ENCODE results near the gene MIOS. TPM values are rescaled to one million over a fixed set of nuclear protein-coding genes. Genes with fewer than 3 reads are reported as not detected.

MIOS gene
- total RNA-seq: 70.2 and 81.3 TPM in 2 replicates

DNA sequence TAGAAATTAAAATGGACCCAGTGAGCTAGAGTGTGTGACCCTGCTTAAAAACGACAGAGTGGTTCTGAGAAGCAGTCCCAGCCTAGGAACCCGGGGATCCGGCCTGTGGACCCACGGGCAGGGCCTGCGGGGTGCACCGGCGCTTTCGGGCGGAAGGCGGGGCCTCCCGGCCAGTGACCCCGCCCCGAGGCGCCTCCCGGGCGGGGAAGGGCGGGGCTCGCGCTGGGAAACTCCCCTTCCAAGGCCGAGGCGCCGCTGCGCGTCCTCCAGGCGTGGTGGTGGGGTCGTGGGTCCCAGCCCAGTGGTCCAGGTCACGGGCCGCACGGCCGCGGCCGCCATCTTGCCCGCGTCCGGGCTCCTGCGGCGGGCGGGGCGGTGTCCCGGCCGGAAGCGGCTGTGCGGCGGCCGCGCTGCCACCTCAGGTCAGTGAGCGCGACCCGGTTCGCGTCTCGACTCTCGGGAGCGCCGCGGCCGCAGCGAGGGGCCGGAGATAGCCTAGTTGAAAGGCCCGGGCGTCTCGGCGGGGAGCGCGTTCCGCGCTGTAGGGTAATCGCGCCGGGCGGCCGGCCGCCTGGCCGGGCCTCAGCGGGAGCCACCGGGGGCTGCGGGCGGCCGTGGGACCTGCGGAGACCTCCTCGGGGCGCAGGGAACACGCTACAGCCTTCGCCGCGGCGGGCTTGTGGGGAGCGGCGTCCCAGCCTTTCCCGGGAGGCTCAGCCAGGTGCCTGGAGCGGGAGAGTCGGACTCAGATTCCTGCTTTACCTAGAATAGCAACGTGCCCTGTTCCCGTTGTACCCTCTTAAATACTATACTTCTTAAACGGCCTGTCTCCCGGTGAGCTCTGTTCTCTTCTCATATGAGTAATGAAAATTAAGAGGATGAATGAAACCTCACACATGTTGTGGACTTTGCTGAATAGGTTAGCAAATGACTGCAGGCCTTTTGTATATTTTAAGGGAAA lies at the start of gene MIOS:
TSS of gene MIOS (plus strand) at position 234 of the 961 bp plus-strand sequence. CDS start 5,592 bp downstream, outside the sequence.
- Mint-ChIP-seq H3K9me3 (no peaks in the 10 kb centered on the region), H3K4me3 (peak within 1 kb of the TSS; percentile 85), H3K4me1 (peaks cover 35% of the 10 kb centered on the region), H3K36me3 (ENCODE audit: low read depth) (peaks cover 26% of the 10 kb centered on the region), H3K27ac (peak within 1 kb of the TSS; percentile 90), H3K27me3 (no peaks in the 10 kb centered on the region)
- POLR2A ChIA-PET: interaction anchor here (1.0 to 3.8 kb wide), 5 partner anchors 73 to 403 kb away, joined by 3 to 30 read pairs (median 7); partner anchors contain the start of genes C1GALT1 and UMAD1
- intact Hi-C loops (cut with micrococcal nuclease): loop anchor here (1.0 to 5.0 kb wide), 4 partner anchors 195 to 860 kb away; partner anchors contain the start of genes C1GALT1, GLCCI1 and ZNF12
- TF ChIP-seq, protein P1, sequence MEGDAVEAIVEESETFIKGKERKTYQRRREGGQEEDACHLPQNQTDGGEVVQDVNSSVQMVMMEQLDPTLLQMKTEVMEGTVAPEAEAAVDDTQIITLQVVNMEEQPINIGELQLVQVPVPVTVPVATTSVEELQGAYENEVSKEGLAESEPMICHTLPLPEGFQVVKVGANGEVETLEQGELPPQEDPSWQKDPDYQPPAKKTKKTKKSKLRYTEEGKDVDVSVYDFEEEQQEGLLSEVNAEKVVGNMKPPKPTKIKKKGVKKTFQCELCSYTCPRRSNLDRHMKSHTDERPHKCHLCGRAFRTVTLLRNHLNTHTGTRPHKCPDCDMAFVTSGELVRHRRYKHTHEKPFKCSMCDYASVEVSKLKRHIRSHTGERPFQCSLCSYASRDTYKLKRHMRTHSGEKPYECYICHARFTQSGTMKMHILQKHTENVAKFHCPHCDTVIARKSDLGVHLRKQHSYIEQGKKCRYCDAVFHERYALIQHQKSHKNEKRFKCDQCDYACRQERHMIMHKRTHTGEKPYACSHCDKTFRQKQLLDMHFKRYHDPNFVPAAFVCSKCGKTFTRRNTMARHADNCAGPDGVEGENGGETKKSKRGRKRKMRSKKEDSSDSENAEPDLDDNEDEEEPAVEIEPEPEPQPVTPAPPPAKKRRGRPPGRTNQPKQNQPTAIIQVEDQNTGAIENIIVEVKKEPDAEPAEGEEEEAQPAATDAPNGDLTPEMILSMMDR (IDR thresholded peaks at IDR 0.05): no peak
- DNase-seq (peak; percentile 85), ATAC-seq (ENCODE audit: low read depth) (peak; percentile 83)
- CTCF ChIA-PET: no interaction called here

DNA sequence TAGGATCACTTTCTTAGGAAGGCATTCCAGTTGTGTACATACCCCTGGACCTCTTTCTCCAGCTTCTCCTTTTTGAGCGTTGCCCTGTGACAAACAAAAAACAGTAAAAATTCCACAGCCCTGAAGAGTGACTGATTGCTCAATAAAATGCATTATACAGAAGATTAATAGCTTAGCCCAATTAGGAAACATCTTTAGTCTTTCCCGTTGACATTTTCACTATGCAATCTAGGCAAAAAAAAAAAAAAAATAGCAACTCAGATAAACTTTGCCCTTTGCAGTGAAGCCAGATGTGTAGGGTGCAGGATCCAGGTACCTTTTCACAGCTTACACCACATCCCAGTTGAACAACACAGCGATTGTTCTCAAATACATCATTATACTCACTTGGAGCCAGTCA lies 48.9 kb upstream of the MIOS start:
- ATAC-seq (ENCODE audit: low read depth): no peak
- peaks cover under 1% of the 10 kb centered on the region for H3K27me3 Mint-ChIP-seq
- ChIA-PET POLR2A (interaction anchor here (0.7 kb wide), 1 partner anchor 94 kb away, joined by 5 read pairs; no protein-coding TSS in a partner anchor), CTCF (no interaction called here)
- intact Hi-C loops (cut with micrococcal nuclease): no loop called here
- no peak for DNase-seq
- no peaks in the 10 kb centered on the region for H3K36me3 Mint-ChIP-seq (ENCODE audit: low read depth)
- no peak overlapping the region for H3K4me3 Mint-ChIP-seq
- H3K9me3 Mint-ChIP-seq: no peaks in the 10 kb centered on the region
- TF ChIP-seq, protein P1 (IDR thresholded peaks at IDR 0.05): no peak
- H3K4me1 Mint-ChIP-seq: no peaks in the 10 kb centered on the region
- H3K27ac Mint-ChIP-seq: no peak overlapping the region

DNA sequence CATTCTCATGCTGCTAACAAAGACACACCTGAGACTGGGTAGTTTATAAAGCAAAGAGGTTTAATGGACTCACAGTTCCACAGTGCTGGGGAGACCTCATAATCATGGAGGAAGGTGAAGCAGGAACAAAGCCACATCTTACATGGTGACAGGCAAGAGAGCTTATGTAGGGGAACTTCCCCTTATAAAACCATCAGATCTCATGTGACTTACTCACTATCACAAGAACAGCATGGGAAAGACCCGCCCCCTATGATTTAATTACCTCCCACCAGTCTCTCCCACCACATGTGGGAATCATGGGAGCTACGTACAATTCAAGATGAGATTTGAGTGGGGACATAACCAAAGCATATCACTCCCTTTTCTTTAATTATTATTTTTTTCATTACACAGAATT lies 47.6 kb upstream of the MIOS start:
- Mint-ChIP-seq H3K4me3 (no peak overlapping the region), H3K27ac (no peak overlapping the region), H3K4me1 (no peaks in the 10 kb centered on the region), H3K9me3 (no peaks in the 10 kb centered on the region), H3K36me3 (ENCODE audit: low read depth) (no peaks in the 10 kb centered on the region), H3K27me3 (no peaks in the 10 kb centered on the region)
- ATAC-seq (ENCODE audit: low read depth) (no peak), DNase-seq (no peak)
- intact Hi-C loops (cut with micrococcal nuclease): no loop called here
- ChIA-PET POLR2A (interaction anchor here (0.6 kb wide), 1 partner anchor 77 kb away, joined by 4 read pairs; no protein-coding TSS in a partner anchor), CTCF (no interaction called here)
- TF ChIP-seq, protein P1 (IDR thresholded peaks at IDR 0.05): no peak

DNA sequence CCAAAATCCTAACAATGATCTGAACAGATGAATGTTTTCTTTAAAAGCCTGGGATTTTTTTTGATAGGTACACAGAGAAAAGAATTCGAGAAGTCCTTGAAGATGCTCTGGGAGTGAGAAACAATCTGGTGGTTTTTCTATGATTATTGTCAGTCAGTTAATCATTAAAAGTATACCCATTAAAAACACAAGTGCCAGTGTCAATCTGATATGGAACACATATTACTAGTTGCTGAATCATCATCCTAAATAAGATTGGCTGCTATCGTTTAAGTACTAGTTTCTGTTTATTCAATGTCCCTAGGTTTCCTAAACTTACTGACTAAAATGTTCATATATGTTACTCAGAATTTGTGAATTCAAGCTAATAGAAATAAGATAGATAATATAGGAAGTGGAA lies 47.2 kb upstream of the MIOS start:
- ATAC-seq (ENCODE audit: low read depth) (no peak), DNase-seq (no peak)
- no peak overlapping the region for H3K4me3 Mint-ChIP-seq
- no peaks in the 10 kb centered on the region for H3K36me3 Mint-ChIP-seq (ENCODE audit: low read depth)
- H3K4me1 Mint-ChIP-seq: no peaks in the 10 kb centered on the region
- H3K27me3 Mint-ChIP-seq: no peaks in the 10 kb centered on the region
- intact Hi-C loops (cut with micrococcal nuclease): no loop called here
- ChIA-PET POLR2A (interaction anchor here (0.6 kb wide), 1 partner anchor 78 kb away, joined by 4 read pairs; no protein-coding TSS in a partner anchor), CTCF (no interaction called here)
- H3K9me3 Mint-ChIP-seq: no peaks in the 10 kb centered on the region
- H3K27ac Mint-ChIP-seq: no peak overlapping the region
- TF ChIP-seq, protein P1 (IDR thresholded peaks at IDR 0.05): no peak

DNA sequence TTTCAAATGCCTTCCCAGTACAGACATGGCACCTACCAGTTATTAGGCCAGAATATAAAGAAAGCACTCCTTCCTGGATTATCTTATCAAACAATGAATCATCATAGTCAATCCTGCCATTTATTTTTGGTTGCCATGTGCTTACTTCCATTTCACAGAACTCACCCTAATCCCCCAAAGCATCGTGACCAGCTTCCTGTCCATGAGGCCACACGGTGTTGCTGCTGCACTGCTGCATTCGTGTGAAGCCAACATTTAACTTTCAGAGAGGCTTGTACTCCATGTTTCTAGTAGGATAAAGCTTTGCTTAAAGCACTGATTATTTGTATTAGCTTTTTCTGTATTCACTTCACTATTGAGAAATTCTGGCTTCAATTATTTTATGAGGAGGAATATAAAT lies 45.4 kb upstream of the MIOS start:
- Mint-ChIP-seq H3K4me3 (no peak overlapping the region), H3K27ac (no peak overlapping the region), H3K9me3 (no peaks in the 10 kb centered on the region), H3K27me3 (no peaks in the 10 kb centered on the region), H3K4me1 (no peaks in the 10 kb centered on the region), H3K36me3 (ENCODE audit: low read depth) (no peaks in the 10 kb centered on the region)
- DNase-seq: no peak
- ChIA-PET POLR2A (no interaction called here), CTCF (no interaction called here)
- intact Hi-C loops (cut with micrococcal nuclease): no loop called here
- ATAC-seq (ENCODE audit: low read depth): no peak
- TF ChIP-seq, protein P1 (IDR thresholded peaks at IDR 0.05): no peak
